Mesenchymal stem cell (in vitro differentiated cells and primary cell): Measurements from ENCODE around the gene EIF3J.

ENCODE experiments used
- DNase-seq: peaks from one replicate; pipeline ENCODE4 v3.0.0-alpha.2; 2013
- H2AFZ ChIP-seq: one replicate; pipeline ENCODE4 v1.6.1; 2013; ENCODE audit warnings: low read depth, mild to moderate bottlenecking, control low read depth, inconsistent platforms, low read length, moderate library complexity
- H2AK5ac ChIP-seq: 2 replicates; pipeline ENCODE4 v1.6.1; 2013; ENCODE audit warnings: low read length, moderate library complexity, mild to moderate bottlenecking, inconsistent platforms; ENCODE audit not compliant: severe bottlenecking
- H2BK120ac ChIP-seq: one replicate; pipeline ENCODE4 v1.6.1; 2013; ENCODE audit warnings: low read depth, mild to moderate bottlenecking, inconsistent platforms, low read length, moderate library complexity
- H2BK12ac ChIP-seq, 2 experiments: one replicate each; pipeline ENCODE4 v1.6.1; 2013; ENCODE audit warnings: inconsistent platforms in 2 of 2, low read length in 2 of 2, mild to moderate bottlenecking in 2 of 2, moderate library complexity in 2 of 2, control low read depth in 1 of 2
- H2BK15ac ChIP-seq: one replicate; pipeline ENCODE4 v1.6.1; 2013; ENCODE audit warnings: mild to moderate bottlenecking, low read depth, inconsistent platforms; ENCODE audit not compliant: poor library complexity, severe bottlenecking
- H2BK5ac ChIP-seq: 2 replicates; pipeline ENCODE4 v1.6.1; 2013; ENCODE audit warnings: low read depth, mild to moderate bottlenecking, low read length, control low read depth, inconsistent platforms; ENCODE audit not compliant: poor library complexity, severe bottlenecking
- H3K14ac ChIP-seq, 2 experiments: one replicate each; pipeline ENCODE4 v1.6.1; 2013; ENCODE audit warnings: inconsistent platforms in 2 of 2, low read length in 2 of 2, control low read depth in 1 of 2, mild to moderate bottlenecking in 1 of 2, moderate library complexity in 1 of 2
- H3K18ac ChIP-seq, 2 experiments: one replicate each; pipeline ENCODE4 v1.6.1; 2013; ENCODE audit warnings: inconsistent platforms in 2 of 2, low read length in 2 of 2, control low read depth in 1 of 2, low read depth in 1 of 2, mild to moderate bottlenecking in 1 of 2
- H3K23ac ChIP-seq, 2 experiments: one replicate each; pipeline ENCODE4 v1.6.1; 2013; ENCODE audit warnings: inconsistent platforms in 2 of 2, low read length in 2 of 2, mild to moderate bottlenecking in 2 of 2, moderate library complexity in 2 of 2, control low read depth in 1 of 2
- H3K27ac ChIP-seq: 2 replicates; pipeline ENCODE4 v1.5.1; 2013; ENCODE audit warnings: mild to moderate bottlenecking, moderate library complexity, low read length, control low read depth, inconsistent platforms; ENCODE audit not compliant: poor library complexity, severe bottlenecking
- H3K27me3 ChIP-seq, 2 experiments: 2 replicates each; pipeline versions ENCODE4 v1.6.1 to v1.7.0; 2013; ENCODE audit warnings: low read length in 2 of 2, mild to moderate bottlenecking in 2 of 2, moderate library complexity in 2 of 2, control low read depth in 1 of 2, inconsistent platforms in 1 of 2; ENCODE audit not compliant: control insufficient read depth in 1 of 2, insufficient read depth in 1 of 2
- H3K36me3 ChIP-seq, 2 experiments: 2 replicates each; pipeline versions ENCODE4 v1.6.1 to v1.7.0; 2013; ENCODE audit warnings: low read length in 2 of 2, control low read depth in 1 of 2, inconsistent platforms in 1 of 2, low read depth in 1 of 2, mild to moderate bottlenecking in 1 of 2; ENCODE audit not compliant: insufficient read depth in 2 of 2, control insufficient read depth in 1 of 2
- H3K4ac ChIP-seq, 2 experiments: one replicate each; pipeline ENCODE4 v1.6.1; 2013; ENCODE audit warnings: inconsistent platforms in 2 of 2, low read length in 2 of 2, mild to moderate bottlenecking in 2 of 2, moderate library complexity in 2 of 2, control low read depth in 1 of 2, low read depth in 1 of 2
- H3K4me1 ChIP-seq: 2 replicates; pipeline ENCODE4 v1.6.1; 2013; ENCODE audit warnings: low read depth, low read length, control low read depth; ENCODE audit not compliant: control insufficient read depth, insufficient read depth
- H3K4me2 ChIP-seq: 2 replicates; pipeline ENCODE4 v1.6.1; 2013; ENCODE audit warnings: low read length, mild to moderate bottlenecking, inconsistent platforms; ENCODE audit not compliant: poor library complexity, severe bottlenecking
- H3K4me3 ChIP-seq, 2 experiments: 2 replicates each; pipeline versions ENCODE4 v1.5.1 to v1.7.0; 2013; ENCODE audit warnings: low read length in 2 of 2, mild to moderate bottlenecking in 2 of 2, control low read depth in 1 of 2, low read depth in 1 of 2; ENCODE audit not compliant: insufficient read depth in 1 of 2
- H3K79me1 ChIP-seq: replicated peaks from 2 replicates; pipeline ENCODE4 v1.6.1; 2013; ENCODE audit warnings: mild to moderate bottlenecking, control low read depth, low read length, inconsistent platforms; ENCODE audit not compliant: poor library complexity, severe bottlenecking
- H3K9ac ChIP-seq: 2 replicates; pipeline ENCODE4 v1.7.0; 2013; ENCODE audit warnings: mild to moderate bottlenecking, low read length, moderate library complexity
- H3K9me3 ChIP-seq: 2 replicates; pipeline ENCODE4 v1.7.0; 2013; ENCODE audit warnings: mild to moderate bottlenecking, low read length; ENCODE audit not compliant: control insufficient read depth
- H4K8ac ChIP-seq: one replicate; pipeline ENCODE4 v1.6.1; 2013; ENCODE audit warnings: inconsistent platforms, mild to moderate bottlenecking, low read length, moderate library complexity
- H4K91ac ChIP-seq: one replicate; pipeline ENCODE4 v1.6.1; 2013; ENCODE audit warnings: mild to moderate bottlenecking, low read length, inconsistent platforms
- WGBS: methylation state at CpG from one replicate; pipeline ENCODE4 v1.1.7; 2013; ENCODE audit warnings: mixed read lengths; 5-methylcytosine and 5-hydroxymethylcytosine counted together

Gene EIF3J

DNA sequence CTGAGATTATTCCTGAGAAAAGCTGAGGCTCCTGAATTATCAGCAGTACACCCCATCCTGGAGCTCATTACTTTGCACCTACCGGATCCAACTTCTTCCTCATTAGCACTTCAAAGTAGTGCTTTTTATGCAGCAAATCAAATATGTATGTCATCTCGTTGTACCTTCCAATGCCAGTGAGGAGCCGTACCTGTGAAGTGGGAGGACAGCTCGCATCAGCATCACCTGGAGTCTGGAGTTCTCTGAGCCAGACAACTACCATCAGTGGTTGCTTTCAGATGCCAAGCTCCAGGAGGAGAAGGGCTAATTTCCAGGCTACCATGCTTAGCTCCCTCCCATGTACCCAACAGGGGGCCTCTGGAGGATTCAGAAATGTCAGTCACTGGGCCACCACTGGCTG, 32.4 kb downstream of the EIF3J start:
- peaks cover 2% of the 10 kb centered on the region for H3K4me1 ChIP-seq
- no peak for DNase-seq
- peaks cover 55 to 89% of the 10 kb centered on the region in 2 experiments for H3K36me3 ChIP-seq
- no peak overlapping the region for H4K91ac ChIP-seq
- H3K23ac ChIP-seq, result no peak overlapping the region
- no peak overlapping the region for H3K14ac ChIP-seq
- H4K8ac ChIP-seq, result no peak overlapping the region
- 98% methylated on average over 4 of the region's 4 CpGs for WGBS
- H3K27me3 ChIP-seq, result no peaks in the 10 kb centered on the region
- H3K18ac ChIP-seq, result no peak overlapping the region
- H3K79me1 ChIP-seq, result peaks cover 17% of the 10 kb centered on the region
- H3K27ac ChIP-seq, result no peak overlapping the region
- no peak overlapping the region for H2BK5ac ChIP-seq
- H3K4ac ChIP-seq, result no peak overlapping the region
- H2BK15ac ChIP-seq, result no peak overlapping the region
- no peak overlapping the region for H2BK12ac ChIP-seq
- H2BK120ac ChIP-seq, result no peak overlapping the region
- H3K4me2 ChIP-seq, result no peak overlapping the region
- no peak overlapping the region for H2AFZ ChIP-seq
- H2AK5ac ChIP-seq, result no peak overlapping the region
- no peak overlapping the region for H3K4me3 ChIP-seq
- no peak overlapping the region for H3K9ac ChIP-seq
- peaks cover 22% of the 10 kb centered on the region for H3K9me3 ChIP-seq

DNA sequence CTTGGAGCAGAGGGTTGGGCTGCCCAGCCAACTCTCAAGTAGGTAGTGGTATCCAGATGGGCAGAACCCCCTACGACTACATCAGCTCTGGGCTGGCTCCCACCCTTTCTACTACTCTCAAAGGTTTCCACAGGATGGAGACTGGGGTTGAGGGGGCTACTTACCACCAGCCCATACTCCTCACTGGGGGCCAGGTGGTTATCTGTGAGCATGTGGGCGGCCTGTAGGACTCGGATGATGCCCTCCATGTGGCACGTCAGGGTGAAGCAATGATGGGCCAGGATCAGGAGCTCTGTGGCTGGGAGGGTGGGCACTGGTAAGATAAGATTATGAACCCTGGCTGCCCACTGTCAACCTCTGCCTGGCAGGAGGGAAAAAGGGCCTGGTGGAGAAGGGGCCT, 33.4 kb downstream of the EIF3J start:
- no peak overlapping the region for H2BK5ac ChIP-seq
- H3K27me3 ChIP-seq, result no peaks in the 10 kb centered on the region
- peaks cover 27% of the 10 kb centered on the region for H3K79me1 ChIP-seq
- H3K9ac ChIP-seq, result no peak overlapping the region
- H3K4me1 ChIP-seq, result peaks cover 2% of the 10 kb centered on the region
- peak overlapping the region in 1 of 2 experiments; percentile 48 for H3K23ac ChIP-seq
- H2BK12ac ChIP-seq, result peak overlapping the region in 1 of 2 experiments; percentile 49
- no peak overlapping the region for H3K18ac ChIP-seq
- H3K14ac ChIP-seq, result no peak overlapping the region
- H3K27ac ChIP-seq, result no peak overlapping the region
- H3K4me3 ChIP-seq, result no peak overlapping the region
- no peak overlapping the region for H2BK15ac ChIP-seq
- peaks cover 11% of the 10 kb centered on the region for H3K9me3 ChIP-seq
- no peak overlapping the region for H3K4ac ChIP-seq
- WGBS, result 90% methylated on average over 4 of the region's 4 CpGs
- peaks cover 56 to 87% of the 10 kb centered on the region in 2 experiments for H3K36me3 ChIP-seq
- no peak for DNase-seq
- H3K4me2 ChIP-seq, result no peak overlapping the region
- H2AFZ ChIP-seq, result no peak overlapping the region
- no peak overlapping the region for H4K8ac ChIP-seq
- H4K91ac ChIP-seq, result no peak overlapping the region
- H2BK120ac ChIP-seq, result no peak overlapping the region
- H2AK5ac ChIP-seq, result no peak overlapping the region

DNA sequence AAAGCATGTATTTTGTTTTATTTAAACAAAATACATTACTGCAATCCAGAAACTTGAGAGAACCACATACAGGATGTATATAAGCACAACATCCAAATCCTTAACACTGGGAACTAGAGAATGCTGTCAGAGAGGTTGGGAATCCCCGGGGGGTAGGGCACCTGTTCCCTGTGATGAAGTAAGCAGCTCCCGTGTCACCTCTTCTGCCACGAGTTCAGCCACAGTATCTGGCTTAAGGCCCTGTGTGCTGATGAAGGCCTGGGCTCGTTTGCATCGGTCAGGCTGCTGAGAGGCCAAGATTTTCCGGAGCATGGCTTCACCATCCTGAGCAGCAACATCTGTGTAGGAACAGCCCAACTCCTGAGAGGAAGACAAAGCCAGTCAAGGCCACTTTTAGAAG, 36.4 kb downstream of the EIF3J start:
- no peak overlapping the region for H2AFZ ChIP-seq
- H3K27me3 ChIP-seq, result no peaks in the 10 kb centered on the region
- H3K79me1 ChIP-seq, result peaks cover 34% of the 10 kb centered on the region
- no peak overlapping the region for H2BK5ac ChIP-seq
- 91% methylated on average over 6 of the region's 6 CpGs for WGBS
- no peaks in the 10 kb centered on the region for H3K4me1 ChIP-seq
- no peak overlapping the region for H3K23ac ChIP-seq
- no peak overlapping the region for H3K9ac ChIP-seq
- H4K91ac ChIP-seq, result no peak overlapping the region
- no peak overlapping the region for H3K18ac ChIP-seq
- H2BK12ac ChIP-seq, result no peak overlapping the region
- no peak overlapping the region for H3K14ac ChIP-seq
- peaks cover 43 to 62% of the 10 kb centered on the region in 2 experiments for H3K36me3 ChIP-seq
- H2BK120ac ChIP-seq, result no peak overlapping the region
- H2AK5ac ChIP-seq, result no peak overlapping the region
- no peak overlapping the region for H2BK15ac ChIP-seq
- H3K4me3 ChIP-seq, result no peak overlapping the region
- H3K9me3 ChIP-seq, result no peaks in the 10 kb centered on the region
- no peak overlapping the region for H3K27ac ChIP-seq
- no peak overlapping the region for H4K8ac ChIP-seq
- no peak overlapping the region for H3K4me2 ChIP-seq
- DNase-seq, result no peak
- no peak overlapping the region for H3K4ac ChIP-seq

DNA sequence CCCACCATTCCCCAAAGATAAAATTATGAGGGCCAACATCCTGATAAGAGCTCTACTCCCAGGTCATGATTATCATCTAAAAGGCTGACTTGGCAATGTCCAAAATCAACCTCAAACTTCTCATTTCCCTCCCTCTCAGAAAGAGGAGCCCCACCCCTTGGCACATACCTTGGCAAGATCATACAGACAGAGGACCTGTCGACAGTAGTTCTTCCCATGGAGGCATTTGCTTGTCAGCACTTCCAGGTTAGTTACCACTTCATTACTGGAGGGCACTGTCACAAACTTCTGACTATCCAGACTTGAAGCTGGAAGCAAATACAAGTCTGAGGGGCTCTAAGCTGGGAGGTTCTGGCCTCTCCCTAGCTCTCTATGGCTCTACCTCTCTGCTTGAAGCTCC, 37.8 kb downstream of the EIF3J start:
- 94% methylated on average over 1 of the region's 1 CpG for WGBS
- no peak overlapping the region for H3K27ac ChIP-seq

More for the DNA sequence above, 37.8 kb downstream of the EIF3J start:
- H4K91ac ChIP-seq, result no peak overlapping the region
- no peak overlapping the region for H2AK5ac ChIP-seq
- H3K14ac ChIP-seq, result no peak overlapping the region
- H2BK120ac ChIP-seq, result no peak overlapping the region
- no peaks in the 10 kb centered on the region for H3K27me3 ChIP-seq
- H3K4me3 ChIP-seq, result no peak overlapping the region
- H3K4ac ChIP-seq, result no peak overlapping the region
- H3K4me1 ChIP-seq, result no peaks in the 10 kb centered on the region
- H3K79me1 ChIP-seq, result peaks cover 34% of the 10 kb centered on the region
- H3K4me2 ChIP-seq, result no peak overlapping the region
- no peak overlapping the region for H2BK5ac ChIP-seq
- no peak overlapping the region for H2BK15ac ChIP-seq
- no peak overlapping the region for H2AFZ ChIP-seq
- H2BK12ac ChIP-seq, result no peak overlapping the region
- no peak for DNase-seq
- H3K18ac ChIP-seq, result no peak overlapping the region
- H4K8ac ChIP-seq, result no peak overlapping the region
- H3K9ac ChIP-seq, result no peak overlapping the region
- no peaks in the 10 kb centered on the region for H3K9me3 ChIP-seq
- peaks cover 36 to 55% of the 10 kb centered on the region in 2 experiments for H3K36me3 ChIP-seq
- no peak overlapping the region for H3K23ac ChIP-seq
